CD14-positive monocyte (primary cell): ENCODE results near the gene TAF11L6. TPM values are rescaled to one million over a fixed set of nuclear protein-coding genes. Genes with fewer than 3 reads are reported as not detected.
"Not testable (repeated sequence)": the region's sequence is repeated elsewhere in the genome, so short reads cannot be mapped to it uniquely, and the experiment has no call there.

ENCODE experiments used
- DNase-seq, 3 donors: peaks; one replicate each; pipeline ENCODE4 v3.0.0-alpha.2; 2011 to 2022
- H2AFZ ChIP-seq: 2 replicates; pipeline ENCODE4 v1.6.0; 2012; ENCODE audit warnings: mild to moderate bottlenecking, low read depth, low read length, inconsistent platforms; ENCODE audit not compliant: insufficient read depth, poor library complexity, severe bottlenecking
- H3K27ac ChIP-seq, 2 donors: 1 replicate in 1 of 2; 2 replicates in 1 of 2; pipeline ENCODE4 v1.5.1; 2012 to 2013; ENCODE audit warnings: low read length in 2 of 2, control low read depth in 1 of 2, inconsistent platforms in 1 of 2, low read depth in 1 of 2, mild to moderate bottlenecking in 1 of 2
- H3K27me3 ChIP-seq, 2 donors: one replicate each; pipeline versions ENCODE4 v1.6.0 to v1.6.1; 2011 to 2013; ENCODE audit warnings: low read length in 2 of 2; ENCODE audit not compliant: control insufficient read depth in 2 of 2, insufficient read depth in 2 of 2
- H3K36me3 ChIP-seq, 2 donors: replicated peaks in 1 of 2; 1 replicate in 1 of 2; 2 replicates in 1 of 2; pipeline versions ENCODE4 v1.5.1 to v1.6.1; 2012 to 2013; ENCODE audit warnings: low read length in 2 of 2, control low read depth in 1 of 2, inconsistent platforms in 1 of 2, mild to moderate bottlenecking in 1 of 2; ENCODE audit not compliant: insufficient read depth in 2 of 2, control insufficient read depth in 1 of 2
- H3K4me1 ChIP-seq, 2 donors: 1 replicate in 1 of 2; 2 replicates in 1 of 2; pipeline versions ENCODE4 v1.5.1 to v1.6.1; 2012 to 2013; ENCODE audit warnings: low read length in 2 of 2, control low read depth in 1 of 2, inconsistent platforms in 1 of 2, mild to moderate bottlenecking in 1 of 2, moderate library complexity in 1 of 2; ENCODE audit not compliant: insufficient read depth in 2 of 2, control insufficient read depth in 1 of 2
- H3K4me2 ChIP-seq: replicated peaks from 2 replicates; pipeline ENCODE3; 2012; ENCODE audit warnings: low read length, moderate library complexity, mild to moderate bottlenecking; ENCODE audit not compliant: poor library complexity, severe bottlenecking; ENCODE audit errors: extremely low read depth
- H3K4me3 ChIP-seq, 3 experiments: fragments of 200-600 bp in 1 of 3; sonication (generic) in 1 of 3; replicated peaks in 1 of 3; 1 replicate in 2 of 3; 2 replicates in 1 of 3; pipeline ENCODE4 v1.5.1; 2011 to 2013; ENCODE audit warnings: low read length in 3 of 3, mild to moderate bottlenecking in 3 of 3, control low read depth in 2 of 3, low read depth in 2 of 3, inconsistent platforms in 1 of 3, moderate library complexity in 1 of 3
- H3K79me2 ChIP-seq: 2 replicates; pipeline ENCODE4 v1.6.0; 2012; ENCODE audit warnings: mild to moderate bottlenecking, control low read depth, inconsistent platforms, low read length, moderate library complexity; ENCODE audit not compliant: insufficient read depth
- H3K9ac ChIP-seq: 2 replicates; pipeline ENCODE4 v1.6.0; 2017; ENCODE audit warnings: low read length, mild to moderate bottlenecking; ENCODE audit not compliant: insufficient read depth, poor library complexity, severe bottlenecking
- H3K9me3 ChIP-seq, 2 donors: replicated peaks in 1 of 2; 1 replicate in 1 of 2; 2 replicates in 1 of 2; pipeline versions ENCODE4 v1.5.1 to v1.6.1; 2012 to 2013; ENCODE audit warnings: low read length in 2 of 2, control low read depth in 1 of 2; ENCODE audit not compliant: control insufficient read depth in 1 of 2, insufficient read depth in 1 of 2
- H4K20me1 ChIP-seq: 2 replicates; pipeline ENCODE4 v1.6.0; 2012; ENCODE audit warnings: mild to moderate bottlenecking, low read length, control low read depth, moderate library complexity; ENCODE audit not compliant: insufficient read depth
- H3K27ac Mint-ChIP-seq, 7 donors: one replicate each; pipeline ENCODE4 v1.8.0; 2020; ENCODE audit warnings: mild to moderate bottlenecking in 7 of 7, mixed read lengths in 7 of 7, moderate library complexity in 6 of 7, inconsistent platforms in 2 of 7
- H3K27me3 Mint-ChIP-seq, 3 donors: one replicate each; pipeline ENCODE4 v1.8.0; 2021 to 2022; ENCODE audit warnings: low read depth in 3 of 3, mild to moderate bottlenecking in 3 of 3, mixed read lengths in 3 of 3, moderate library complexity in 3 of 3, inconsistent platforms in 1 of 3
- H3K36me3 Mint-ChIP-seq, 2 donors: one replicate each; pipeline ENCODE4 v1.8.0; 2020; ENCODE audit warnings: mixed read lengths in 2 of 2, inconsistent platforms in 1 of 2, mild to moderate bottlenecking in 1 of 2
- H3K4me1 Mint-ChIP-seq: one replicate; pipeline ENCODE4 v1.8.0; 2020; ENCODE audit warnings: mild to moderate bottlenecking, mixed read lengths
- H3K4me3 Mint-ChIP-seq, 2 donors: one replicate each; pipeline ENCODE4 v1.8.0; 2020; ENCODE audit warnings: mild to moderate bottlenecking in 2 of 2, mixed read lengths in 2 of 2, moderate library complexity in 1 of 2
- H3K9me3 Mint-ChIP-seq, 7 donors: one replicate each; pipeline ENCODE4 v1.8.0; 2020 to 2022; ENCODE audit warnings: mixed read lengths in 7 of 7, mild to moderate bottlenecking in 6 of 7, moderate library complexity in 6 of 7, inconsistent platforms in 2 of 7
- WGBS: methylation state at CpG from one replicate; pipeline ENCODE4 v1.1.5; 2013; ENCODE audit warnings: missing lambda C conversion rate; ENCODE audit not compliant: insufficient coverage; 5-methylcytosine and 5-hydroxymethylcytosine counted together
- intact Hi-C, 2 donors: fragments of 100-400 bp; cut with micrococcal nuclease; formaldehyde crosslinking; loops; one replicate each; pipeline versions ENCODE4 v1.15.0 to v1.15.1; 2023
- polyA plus RNA-seq, 3 donors: library from polyadenylated mRNA; depleted of rRNA in 1 of 3; unstranded in 2 of 3; stranded (reverse) in 1 of 3; fragments of 300-500 nt in 2 of 3; fragments of >200 nt in 1 of 3; fragmentation: Illumina TruSeq in 2 of 3; gene quantifications; 1 replicate in 2 of 3; 2 replicates in 1 of 3; pipeline ENCODE4 v1.2.3, GENCODE V29; 2012 to 2021
- small RNA-seq: library from RNA; depleted of rRNA; stranded (forward); fragments of <200 nt; gene quantifications from one replicate; pipeline ENCODE3, GENCODE V24; 2012; ENCODE audit warnings: low read depth; ENCODE audit not compliant: insufficient read length

TAF11L6 gene
- polyA plus RNA-seq, 3 donors = not detected

- intact Hi-C loops, H3K9me3 Mint-ChIP-seq, H3K79me2 ChIP-seq, H3K27me3 Mint-ChIP-seq, H3K27ac ChIP-seq, H3K27ac Mint-ChIP-seq, H4K20me1 ChIP-seq, DNase-seq, H3K36me3 Mint-ChIP-seq, H3K27me3 ChIP-seq, H3K4me1 Mint-ChIP-seq, H2AFZ ChIP-seq, H3K36me3 ChIP-seq, H3K4me2 ChIP-seq, H3K4me1 ChIP-seq, H3K4me3 Mint-ChIP-seq, H3K9ac ChIP-seq, H3K4me3 ChIP-seq: not testable (repeated sequence)
- peaks cover 8 to 15% of the 10 kb centered on the region in 2 donors for H3K9me3 ChIP-seq
- WGBS = no CpG with 5 or more reads among the region's 15 CpGs
These were observed 7.0 kb upstream of the TAF11L6 start, which contains the start of gene TAF11L4 for GRCh38 chr5:17521501-17521900. Gene TAF11L4, plus strand, starts transcription at chr5:17521801.

- H2AFZ ChIP-seq, H3K4me3 Mint-ChIP-seq, H3K27ac ChIP-seq, H3K4me1 ChIP-seq, H3K27ac Mint-ChIP-seq, H3K4me3 ChIP-seq, H3K9ac ChIP-seq, intact Hi-C loops, H3K36me3 Mint-ChIP-seq, H3K36me3 ChIP-seq, H3K79me2 ChIP-seq, H4K20me1 ChIP-seq, H3K4me2 ChIP-seq, H3K27me3 Mint-ChIP-seq, DNase-seq, H3K9me3 Mint-ChIP-seq, H3K4me1 Mint-ChIP-seq, H3K27me3 ChIP-seq: not testable (repeated sequence)
- H3K9me3 ChIP-seq = peaks cover 6 to 10% of the 10 kb centered on the region in 2 donors
- whole genome bisulfite sequencing = no CpG with 5 or more reads among the region's 15 CpGs
These were observed 3.5 kb upstream of the TAF11L6 start, which contains the start of gene TAF11L5 for GRCh38 chr5:17524935-17525334. Gene TAF11L5, plus strand, starts transcription at chr5:17525235.

- H4K20me1 ChIP-seq, H3K79me2 ChIP-seq, H3K36me3 Mint-ChIP-seq, intact Hi-C loops, H3K27ac ChIP-seq, H3K9ac ChIP-seq, H3K4me1 ChIP-seq, H3K4me3 ChIP-seq, H3K4me3 Mint-ChIP-seq, H3K9me3 ChIP-seq, H3K9me3 Mint-ChIP-seq, H3K27me3 Mint-ChIP-seq, H3K36me3 ChIP-seq, H3K4me1 Mint-ChIP-seq, H3K27me3 ChIP-seq, H3K27ac Mint-ChIP-seq, H3K4me2 ChIP-seq, H2AFZ ChIP-seq: not testable (repeated sequence)
- peak in 2 of 3 donors; percentile 8 to 11 for DNase-seq
- WGBS = 95% methylated on average over 5 of the region's 17 CpGs
These were observed 2.0 kb upstream of the TAF11L6 start for GRCh38 chr5:17526504-17526903.

Small RNAs within 50 kb of the gene (small RNA-seq; reads per million reads assigned to genes)
- not detected for gene AC106774.3

Other genes with a start within 250 kb of the TAF11L6 start
- not detected for gene TAF11L2, start 30.4 kb upstream of the TAF11L6 start, polyA plus RNA-seq
- gene TAF11L3, start 10.3 kb upstream of the TAF11L6 start, polyA plus RNA-seq = not detected
- gene TAF11L4, start 6.9 kb upstream of the TAF11L6 start, polyA plus RNA-seq = not detected
- gene TAF11L5, start 3.4 kb upstream of the TAF11L6 start, polyA plus RNA-seq = not detected
- gene TAF11L7, start 57.1 kb downstream of the TAF11L6 start, polyA plus RNA-seq = not detected
- gene TAF11L8, start 62.3 kb downstream of the TAF11L6 start, polyA plus RNA-seq = not detected
- not detected for gene TAF11L9, start 65.7 kb downstream of the TAF11L6 start, polyA plus RNA-seq
- gene TAF11L10, start 69.2 kb downstream of the TAF11L6 start, polyA plus RNA-seq = not detected
- gene TAF11L11, start 75.5 kb downstream of the TAF11L6 start, polyA plus RNA-seq = not detected
- gene TAF11L12, start 81.7 kb downstream of the TAF11L6 start, polyA plus RNA-seq = not detected
- gene TAF11L13, start 103.4 kb downstream of the TAF11L6 start, polyA plus RNA-seq = not detected
- gene TAF11L14, start 105.8 kb downstream of the TAF11L6 start, polyA plus RNA-seq = not detected